AG10803 (cell line): Measurements from ENCODE around the gene EEFSEC.

ENCODE experiments used
- DNase-seq: peaks from one replicate; pipeline ENCODE4 v3.0.0; 2010; ENCODE audit warnings: low read depth
- H3K4me3 ChIP-seq: 2 replicates; pipeline ENCODE4 v1.5.1; 2011; ENCODE audit warnings: mild to moderate bottlenecking, low read length, control low read depth
- CTCF ChIP-seq: conservative IDR thresholded peaks from 2 replicates; pipeline ENCODE4 v1.5.1; 2011; ENCODE audit warnings: mild to moderate bottlenecking, low read length, control low read depth, inconsistent platforms

Gene EEFSEC

GRCh38 chr3:128187495-128187894 lies 34.2 kb downstream of the EEFSEC start:
- DNase-seq, result no peak

GRCh38 chr3:128188326-128188725 lies 35.0 kb downstream of the EEFSEC start:
- no peak overlapping the region for H3K4me3 ChIP-seq
- DNase-seq, result no peak
- TF ChIP-seq CTCF, result no peak

More at GRCh38 chr3:128187495-128187894, 34.2 kb downstream of the EEFSEC start:
- no peak overlapping the region for H3K4me3 ChIP-seq
- TF ChIP-seq CTCF, result no peak

GRCh38 chr3:128188956-128189355 lies 35.7 kb downstream of the EEFSEC start:
- DNase-seq, result no peak
- H3K4me3 ChIP-seq, result no peak overlapping the region
- TF ChIP-seq CTCF, result no peak

- TF ChIP-seq CTCF, result no peak
- DNase-seq, result no peak
- H3K4me3 ChIP-seq, result no peak overlapping the region
Observed at GRCh38 chr3:128190501-128190900, 37.2 kb downstream of the EEFSEC start.

- H3K4me3 ChIP-seq, result no peak overlapping the region
- TF ChIP-seq CTCF, result no peak
- no peak for DNase-seq
Observed at GRCh38 chr3:128192131-128192530, 38.9 kb downstream of the EEFSEC start.

- DNase-seq, result no peak
- TF ChIP-seq CTCF, result no peak
- no peak overlapping the region for H3K4me3 ChIP-seq
Observed at GRCh38 chr3:128193168-128193567, 39.9 kb downstream of the EEFSEC start.

GRCh38 chr3:128194843-128195242 lies 41.6 kb downstream of the EEFSEC start:
- DNase-seq, result no peak
- no peak for TF ChIP-seq CTCF
- no peak overlapping the region for H3K4me3 ChIP-seq
